ENCODE measurements around the gene MORN5.

DNA sequence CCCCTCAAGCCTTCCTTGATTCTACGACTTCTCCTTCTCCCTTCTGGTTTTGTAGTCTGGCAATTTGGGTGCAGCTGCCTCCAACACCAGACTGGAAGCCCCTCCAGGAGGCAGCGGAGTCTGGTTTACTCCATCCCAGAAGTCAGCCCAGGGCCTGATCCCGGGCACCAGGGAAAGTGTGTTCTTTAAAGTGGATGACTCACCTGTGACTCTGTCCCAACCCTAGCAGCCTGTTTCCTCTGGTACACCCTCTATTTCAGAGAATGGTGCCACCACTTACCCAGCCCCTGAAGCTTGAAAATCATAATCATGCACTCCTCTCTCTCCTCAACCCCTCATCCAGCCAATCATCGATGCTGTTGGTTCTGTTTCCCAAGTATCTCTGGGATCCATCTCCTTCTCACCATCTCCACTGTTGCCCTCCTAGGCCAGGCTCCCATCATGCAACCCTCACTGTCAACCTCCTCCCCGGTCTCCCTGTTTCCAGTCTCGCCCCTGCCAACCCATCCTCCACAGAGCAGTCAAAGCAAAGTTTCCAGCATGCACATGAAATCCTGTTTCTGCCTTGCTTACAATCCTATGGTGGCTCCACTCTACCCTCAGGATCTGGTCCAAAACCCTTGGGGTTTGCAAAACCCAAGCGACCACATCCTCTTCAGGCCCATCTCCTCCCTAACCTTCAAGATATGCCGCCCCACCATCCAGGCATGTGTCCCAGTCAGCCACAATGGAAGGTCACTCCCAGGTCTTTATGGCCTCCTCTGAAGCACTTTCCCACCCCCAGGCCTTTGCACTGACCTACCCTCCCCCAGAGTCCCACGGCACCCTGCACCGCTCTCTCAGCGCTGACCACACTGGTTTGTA lies 58.6 kb downstream of the MORN5 start:
- TF ChIP-seq, protein P1, sequence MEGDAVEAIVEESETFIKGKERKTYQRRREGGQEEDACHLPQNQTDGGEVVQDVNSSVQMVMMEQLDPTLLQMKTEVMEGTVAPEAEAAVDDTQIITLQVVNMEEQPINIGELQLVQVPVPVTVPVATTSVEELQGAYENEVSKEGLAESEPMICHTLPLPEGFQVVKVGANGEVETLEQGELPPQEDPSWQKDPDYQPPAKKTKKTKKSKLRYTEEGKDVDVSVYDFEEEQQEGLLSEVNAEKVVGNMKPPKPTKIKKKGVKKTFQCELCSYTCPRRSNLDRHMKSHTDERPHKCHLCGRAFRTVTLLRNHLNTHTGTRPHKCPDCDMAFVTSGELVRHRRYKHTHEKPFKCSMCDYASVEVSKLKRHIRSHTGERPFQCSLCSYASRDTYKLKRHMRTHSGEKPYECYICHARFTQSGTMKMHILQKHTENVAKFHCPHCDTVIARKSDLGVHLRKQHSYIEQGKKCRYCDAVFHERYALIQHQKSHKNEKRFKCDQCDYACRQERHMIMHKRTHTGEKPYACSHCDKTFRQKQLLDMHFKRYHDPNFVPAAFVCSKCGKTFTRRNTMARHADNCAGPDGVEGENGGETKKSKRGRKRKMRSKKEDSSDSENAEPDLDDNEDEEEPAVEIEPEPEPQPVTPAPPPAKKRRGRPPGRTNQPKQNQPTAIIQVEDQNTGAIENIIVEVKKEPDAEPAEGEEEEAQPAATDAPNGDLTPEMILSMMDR (IDR thresholded peaks at IDR 0.05): no peak
- TF ChIP-seq POLR2A (IDR thresholded peaks at IDR 0.05): no peak

Data from testis (tissue), 2 donors.